A673 (cell line): ENCODE results near the gene DUOXA2.

Experiments used
- EZH2 ChIP-seq: fragments of 200-600 bp; sonication (generic); IDR thresholded peaks from 2 replicates; pipeline ENCODE4 v1.6.1; 2017; ENCODE audit warnings: borderline replicate concordance, low read depth, mild to moderate bottlenecking, mixed read lengths, antibody characterized with exemption, low read length; ENCODE audit not compliant: poor library complexity, severe bottlenecking
- TF ChIP-seq, protein P1 (sequence below): fragments of 300-800, 200-600 bp; sonication (generic); conservative IDR thresholded peaks from 2 replicates; pipeline ENCODE4 v1.5.1; 2017; ENCODE audit warnings: low read depth, mild to moderate bottlenecking, antibody characterized with exemption, low read length, moderate library complexity, mixed read lengths

DNA sequence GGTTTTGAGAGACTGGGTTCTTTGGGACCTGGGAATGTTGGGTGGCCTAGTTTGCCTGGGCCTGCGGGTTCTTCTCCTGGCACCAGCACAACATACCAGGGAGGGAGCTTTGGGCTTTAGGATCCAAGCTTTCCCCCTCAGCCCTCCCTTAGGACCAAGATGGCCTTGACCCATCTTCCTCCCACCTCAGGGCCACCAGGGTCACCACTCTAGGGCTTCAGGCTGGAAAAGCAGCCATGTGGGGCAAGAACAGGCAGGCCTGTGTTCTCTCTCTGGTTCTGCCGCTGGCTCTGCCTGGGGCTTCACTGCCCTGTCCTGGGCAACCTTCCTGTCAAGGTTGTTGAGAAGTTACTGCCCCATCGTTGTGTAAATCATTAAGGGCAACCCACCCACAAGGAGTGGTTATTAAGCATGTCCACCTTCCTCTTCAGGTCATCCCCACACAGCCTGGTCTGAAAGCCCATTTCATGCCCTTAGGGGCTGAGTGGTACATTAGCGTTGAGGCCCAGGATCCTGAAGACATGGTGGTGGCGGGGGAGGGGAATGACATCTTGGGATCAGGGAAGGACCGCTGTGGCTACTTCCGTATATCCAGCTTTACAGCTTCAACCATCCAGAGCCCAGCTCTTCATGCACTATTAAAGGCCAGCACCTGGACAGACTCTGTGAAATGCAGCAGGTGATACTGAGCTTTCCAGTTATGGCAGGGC is 16.3 kb downstream of the DUOXA2 start:
- TF ChIP-seq, protein P1, sequence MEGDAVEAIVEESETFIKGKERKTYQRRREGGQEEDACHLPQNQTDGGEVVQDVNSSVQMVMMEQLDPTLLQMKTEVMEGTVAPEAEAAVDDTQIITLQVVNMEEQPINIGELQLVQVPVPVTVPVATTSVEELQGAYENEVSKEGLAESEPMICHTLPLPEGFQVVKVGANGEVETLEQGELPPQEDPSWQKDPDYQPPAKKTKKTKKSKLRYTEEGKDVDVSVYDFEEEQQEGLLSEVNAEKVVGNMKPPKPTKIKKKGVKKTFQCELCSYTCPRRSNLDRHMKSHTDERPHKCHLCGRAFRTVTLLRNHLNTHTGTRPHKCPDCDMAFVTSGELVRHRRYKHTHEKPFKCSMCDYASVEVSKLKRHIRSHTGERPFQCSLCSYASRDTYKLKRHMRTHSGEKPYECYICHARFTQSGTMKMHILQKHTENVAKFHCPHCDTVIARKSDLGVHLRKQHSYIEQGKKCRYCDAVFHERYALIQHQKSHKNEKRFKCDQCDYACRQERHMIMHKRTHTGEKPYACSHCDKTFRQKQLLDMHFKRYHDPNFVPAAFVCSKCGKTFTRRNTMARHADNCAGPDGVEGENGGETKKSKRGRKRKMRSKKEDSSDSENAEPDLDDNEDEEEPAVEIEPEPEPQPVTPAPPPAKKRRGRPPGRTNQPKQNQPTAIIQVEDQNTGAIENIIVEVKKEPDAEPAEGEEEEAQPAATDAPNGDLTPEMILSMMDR: no peak
- TF ChIP-seq EZH2: no peak
